NCI-H748 (cell line): ENCODE results near the gene WNT7B.

Experiments
- DNase-seq: peaks from one replicate; lab custom pipeline; 2025; ENCODE audit not compliant: unreplicated experiment; lab: John Stamatoyannopoulos, UW

The WNT7B gene

GRCh38 chr22:45891996-45892621 lies 84.9 kb downstream of the WNT7B start:
- no peak for DNase-seq

- DNase-seq, result peak; percentile 15
These were observed 85.4 kb downstream of the WNT7B start for GRCh38 chr22:45891471-45891995.

GRCh38 chr22:45891021-45891421 lies 85.9 kb downstream of the WNT7B start:
- DNase-seq, result no peak

- no peak for DNase-seq
These were observed 86.7 kb downstream of the WNT7B start for GRCh38 chr22:45890351-45890635.

GRCh38 chr22:45889539-45890350 lies 87.2 kb downstream of the WNT7B start:
- no peak for DNase-seq

GRCh38 chr22:45889093-45889538 lies 87.8 kb downstream of the WNT7B start:
- DNase-seq, result no peak

- no peak for DNase-seq
These were observed 88.5 kb downstream of the WNT7B start for GRCh38 chr22:45888221-45889092.

- no peak for DNase-seq
These were observed 89.5 kb downstream of the WNT7B start for GRCh38 chr22:45887202-45888131.

- DNase-seq, result no peak
These were observed 90.4 kb downstream of the WNT7B start for GRCh38 chr22:45886540-45886939.

GRCh38 chr22:45885941-45886395 lies 91.0 kb downstream of the WNT7B start:
- no peak for DNase-seq

GRCh38 chr22:45885171-45885840 lies 91.7 kb downstream of the WNT7B start:
- no peak for DNase-seq

GRCh38 chr22:45884201-45885062 lies 92.5 kb downstream of the WNT7B start:
- no peak for DNase-seq

- DNase-seq, result no peak
These were observed 93.2 kb downstream of the WNT7B start for GRCh38 chr22:45883811-45884170.

GRCh38 chr22:45882881-45883810 lies 93.8 kb downstream of the WNT7B start:
- DNase-seq, result no peak

- DNase-seq, result no peak
These were observed 95.5 kb downstream of the WNT7B start for GRCh38 chr22:45881524-45881875.

- DNase-seq, result peak; percentile 14
These were observed 96.0 kb downstream of the WNT7B start for GRCh38 chr22:45880716-45881523.

GRCh38 chr22:45880091-45880715 lies 96.8 kb downstream of the WNT7B start:
- DNase-seq, result no peak
